ENCODE results near the gene SART3.

- TF ChIP-seq SIN3A (conservative IDR thresholded peaks at IDR 0.05 in 1 of 2, IDR thresholded peaks at IDR 0.05 in 1 of 2; ENCODE audit: low read depth in 1 of 2, low read length in 2 of 2) = no peak
- no peak for TF ChIP-seq RAD21 (IDR thresholded peaks at IDR 0.05 in 1 of 2, conservative IDR thresholded peaks at IDR 0.05 in 1 of 2; ENCODE audit: low read depth in 2 of 2, low read length in 2 of 2)
- TF ChIP-seq SP4 (IDR thresholded peaks at IDR 0.05; ENCODE audit: low read length) = no peak
- TF ChIP-seq EP300 (IDR thresholded peaks at IDR 0.05; ENCODE audit: borderline replicate concordance in 1 of 2, low read depth in 2 of 2, low read length in 2 of 2) = no peak
Observed at GRCh38 chr12:108594960-108595710, 34.2 kb upstream of the SART3 start.

Data from H1 (cell line).